ENCODE data around the gene SLK.

Gene SLK

DNA sequence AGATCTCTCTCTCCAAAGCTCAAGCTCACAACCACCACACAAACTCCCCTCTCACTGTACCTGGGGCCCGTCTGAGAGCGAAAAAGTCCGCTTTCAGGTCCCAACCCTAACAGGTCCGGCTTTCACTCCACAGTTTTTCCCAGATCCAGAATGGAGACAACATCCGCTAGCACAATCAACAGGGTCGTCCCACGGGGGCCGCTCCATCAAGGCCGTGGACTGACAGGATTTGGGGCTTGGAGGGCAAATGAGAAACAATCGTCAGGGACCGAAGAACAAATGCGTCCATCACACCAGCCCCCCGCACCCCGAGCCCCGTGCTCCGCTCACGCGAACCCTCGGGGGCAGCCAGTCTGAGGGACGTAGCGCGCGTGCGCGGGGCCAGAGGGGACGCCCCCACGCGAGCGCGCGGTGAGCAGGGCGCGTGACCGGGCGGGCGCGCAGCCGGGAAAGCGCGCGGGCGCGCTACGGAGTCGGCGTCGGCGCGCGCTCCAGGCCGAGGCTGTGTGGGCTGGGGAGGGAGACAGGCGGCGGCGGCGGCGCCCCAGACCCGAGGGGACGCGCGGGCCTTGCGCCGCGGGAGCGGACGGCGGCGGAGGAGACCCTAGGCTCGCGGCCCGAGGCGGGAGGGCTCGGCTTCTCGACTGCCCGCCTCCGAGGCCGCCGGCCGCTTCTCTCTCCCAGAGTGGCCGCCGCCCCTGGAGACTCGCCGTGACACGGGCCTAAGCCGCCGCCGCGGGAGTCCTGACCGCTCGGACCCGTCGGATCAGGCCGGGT, at the start of gene SLK:
Gene SLK (plus strand): TSS at position 470 of the 777 bp plus-strand sequence. CDS start 606 bp downstream, outside the sequence.
- H3K4me3 ChIP-seq (ENCODE audit: low read length), result peak within 1 kb of the TSS; percentile 95
- DNase-seq (ENCODE audit: low read depth), result peak; percentile 80
- TF ChIP-seq, protein P1, sequence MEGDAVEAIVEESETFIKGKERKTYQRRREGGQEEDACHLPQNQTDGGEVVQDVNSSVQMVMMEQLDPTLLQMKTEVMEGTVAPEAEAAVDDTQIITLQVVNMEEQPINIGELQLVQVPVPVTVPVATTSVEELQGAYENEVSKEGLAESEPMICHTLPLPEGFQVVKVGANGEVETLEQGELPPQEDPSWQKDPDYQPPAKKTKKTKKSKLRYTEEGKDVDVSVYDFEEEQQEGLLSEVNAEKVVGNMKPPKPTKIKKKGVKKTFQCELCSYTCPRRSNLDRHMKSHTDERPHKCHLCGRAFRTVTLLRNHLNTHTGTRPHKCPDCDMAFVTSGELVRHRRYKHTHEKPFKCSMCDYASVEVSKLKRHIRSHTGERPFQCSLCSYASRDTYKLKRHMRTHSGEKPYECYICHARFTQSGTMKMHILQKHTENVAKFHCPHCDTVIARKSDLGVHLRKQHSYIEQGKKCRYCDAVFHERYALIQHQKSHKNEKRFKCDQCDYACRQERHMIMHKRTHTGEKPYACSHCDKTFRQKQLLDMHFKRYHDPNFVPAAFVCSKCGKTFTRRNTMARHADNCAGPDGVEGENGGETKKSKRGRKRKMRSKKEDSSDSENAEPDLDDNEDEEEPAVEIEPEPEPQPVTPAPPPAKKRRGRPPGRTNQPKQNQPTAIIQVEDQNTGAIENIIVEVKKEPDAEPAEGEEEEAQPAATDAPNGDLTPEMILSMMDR (conservative IDR thresholded peaks at IDR 0.05; ENCODE audit: low read length), result no peak

GRCh38 chr10:103917302-103918052, 49.5 kb upstream of the SLK start:
- H3K4me3 ChIP-seq (ENCODE audit: low read length), result peak overlapping the region; percentile 91
- TF ChIP-seq, protein P1 (conservative IDR thresholded peaks at IDR 0.05; ENCODE audit: low read length), result no peak
- DNase-seq (ENCODE audit: low read depth), result no peak

GRCh38 chr10:103918053-103918846, 48.7 kb upstream of the SLK start, which contains the start of gene STN1:
STN1 (minus strand) TSS chr10:103918184; CDS start chr10:103917594, 590 bp downstream.
- TF ChIP-seq, protein P1 (conservative IDR thresholded peaks at IDR 0.05; ENCODE audit: low read length), result peak; percentile 25
- peak within 1 kb of the TSS; percentile 91 for H3K4me3 ChIP-seq (ENCODE audit: low read length)
- DNase-seq (ENCODE audit: low read depth), result peak; percentile 96

DNA sequence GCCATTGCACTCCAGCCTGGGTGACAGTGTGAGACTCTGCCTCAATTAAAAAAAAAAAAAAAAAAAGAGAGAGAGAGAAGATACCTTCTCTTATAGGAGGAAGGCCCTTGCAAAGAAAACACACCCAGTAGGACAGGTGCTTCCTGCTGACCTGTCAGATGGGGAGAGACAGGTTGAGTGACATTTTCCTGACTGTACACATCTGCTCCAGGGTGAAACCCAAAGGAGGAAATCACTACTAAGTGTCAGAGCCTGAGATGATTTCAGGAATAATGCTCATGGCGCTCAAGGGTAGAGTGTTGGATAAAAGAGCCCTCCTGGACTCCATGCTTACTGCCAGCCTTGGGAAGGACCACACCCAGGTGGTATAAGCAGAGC, 47.3 kb upstream of the SLK start:
- TF ChIP-seq, protein P1 (conservative IDR thresholded peaks at IDR 0.05; ENCODE audit: low read length), result no peak
- no peak for DNase-seq (ENCODE audit: low read depth)
- H3K4me3 ChIP-seq (ENCODE audit: low read length), result no peak overlapping the region

DNA sequence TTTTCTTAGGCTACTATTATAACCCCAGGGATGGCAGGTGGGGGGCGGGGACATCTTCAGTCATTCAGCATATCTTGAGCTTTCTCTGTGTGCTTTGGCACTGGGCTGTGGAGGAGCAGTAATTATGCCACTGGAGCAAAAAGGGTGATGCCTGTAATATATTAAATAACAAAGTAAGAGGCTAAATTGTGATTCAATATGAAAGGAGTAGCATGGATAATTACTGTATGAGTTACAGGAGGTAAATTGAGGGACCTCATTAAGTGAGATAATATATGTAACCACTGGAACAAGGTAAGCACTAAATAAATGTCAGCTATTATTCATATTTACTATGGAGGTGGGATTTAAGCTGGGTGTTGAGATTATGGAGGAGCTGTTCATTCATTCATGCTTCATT, 45.7 kb upstream of the SLK start:
- DNase-seq (ENCODE audit: low read depth), result no peak
- TF ChIP-seq, protein P1 (conservative IDR thresholded peaks at IDR 0.05; ENCODE audit: low read length), result no peak
- H3K4me3 ChIP-seq (ENCODE audit: low read length), result no peak overlapping the region

- no peak overlapping the region for H3K4me3 ChIP-seq (ENCODE audit: low read length)
- TF ChIP-seq, protein P1 (conservative IDR thresholded peaks at IDR 0.05; ENCODE audit: low read length), result no peak
- no peak for DNase-seq (ENCODE audit: low read depth)
Measured at GRCh38 chr10:103921750-103922195, 45.2 kb upstream of the SLK start.

All from AG10803 (cell line).